HepG2 (cell line): ENCODE measurements around the gene USP34. TPM values are rescaled to one million over a fixed set of nuclear protein-coding genes. Genes with fewer than 3 reads are reported as not detected.

ENCODE experiments used
- BRF2 ChIP-seq: sonication (generic); formaldehyde crosslinking; IDR thresholded peaks from 2 replicates; pipeline ENCODE4 v1.8.1; 2022; ENCODE audit warnings: mild to moderate bottlenecking, missing genetic modification reagents
- GLMP ChIP-seq: sonication (generic); formaldehyde crosslinking; IDR thresholded peaks from 2 replicates; pipeline ENCODE4 v1.9.0; 2021; ENCODE audit warnings: missing genetic modification reagents, mild to moderate bottlenecking, borderline replicate concordance
- GTF3A ChIP-seq: sonication (generic); formaldehyde crosslinking; conservative IDR thresholded peaks from 2 replicates; pipeline ENCODE4 v1.4.0; 2020; ENCODE audit warnings: mild to moderate bottlenecking, missing genetic modification reagents
- GZF1 ChIP-seq: sonication (generic); formaldehyde crosslinking; IDR thresholded peaks from 2 replicates; pipeline ENCODE4 v1.5.1; 2020; ENCODE audit warnings: mild to moderate bottlenecking, missing genetic modification reagents
- HMG20A ChIP-seq: IDR thresholded peaks from 2 replicates; pipeline ENCODE4 v1.6.1; 2016; ENCODE audit warnings: borderline replicate concordance
- HNF4A ChIP-seq: sonication (generic); formaldehyde crosslinking; IDR thresholded peaks from 2 replicates; pipeline ENCODE4 v1.4.0; 2020; ENCODE audit warnings: missing genetic modification reagents
- MXD1 ChIP-seq: sonication (generic); formaldehyde crosslinking; IDR thresholded peaks from 2 replicates; pipeline ENCODE4 v1.4.0; 2020; ENCODE audit warnings: mild to moderate bottlenecking, missing genetic modification reagents
- NFIC ChIP-seq: IDR thresholded peaks from 2 replicates; pipeline ENCODE4 v1.6.1; 2012; ENCODE audit warnings: mild to moderate bottlenecking, low read length, inconsistent platforms
- PAXIP1 ChIP-seq: sonication (generic); formaldehyde crosslinking; conservative IDR thresholded peaks from 2 replicates; pipeline ENCODE4 v1.4.0; 2020; ENCODE audit warnings: mild to moderate bottlenecking, missing genetic modification reagents, moderate library complexity
- POLR2AphosphoS2 ChIP-seq: IDR thresholded peaks from 2 replicates; pipeline ENCODE4 v1.6.1; 2011; ENCODE audit warnings: low read depth, low read length, improper control_type of control experiment
- ZIK1 ChIP-seq: sonication (generic); formaldehyde crosslinking; IDR thresholded peaks from 2 replicates; pipeline ENCODE4 v1.5.0; 2020; ENCODE audit warnings: mild to moderate bottlenecking, low read depth, missing genetic modification reagents, borderline replicate concordance
- ZMYM4 ChIP-seq: sonication (generic); formaldehyde crosslinking; IDR thresholded peaks from 2 replicates; pipeline ENCODE4 v1.8.1; 2023; ENCODE audit warnings: mild to moderate bottlenecking, missing genetic modification reagents
- ZNF280D ChIP-seq: sonication (generic); formaldehyde crosslinking; IDR thresholded peaks from 2 replicates; pipeline ENCODE4 v1.5.1; 2020; ENCODE audit warnings: mild to moderate bottlenecking, missing genetic modification reagents
- ZNF563 ChIP-seq: sonication (generic); formaldehyde crosslinking; IDR thresholded peaks from 2 replicates; pipeline ENCODE4 v1.8.0; 2022; ENCODE audit warnings: mild to moderate bottlenecking, moderate library complexity, missing genetic modification reagents
- ZNF770 ChIP-seq: sonication (generic); formaldehyde crosslinking; IDR thresholded peaks from 2 replicates; pipeline ENCODE4 v1.5.0; 2020; ENCODE audit warnings: mild to moderate bottlenecking, missing genetic modification reagents
- ZNF780A ChIP-seq: sonication (generic); formaldehyde crosslinking; IDR thresholded peaks from 2 replicates; pipeline ENCODE4 v1.8.0; 2022; ENCODE audit warnings: mild to moderate bottlenecking, missing genetic modification reagents, moderate library complexity
- ZNF850 ChIP-seq: sonication (generic); formaldehyde crosslinking; conservative IDR thresholded peaks from 2 replicates; pipeline ENCODE4 v1.9.0; 2021; ENCODE audit warnings: mild to moderate bottlenecking, missing genetic modification reagents
- ZSCAN31 ChIP-seq: sonication (generic); formaldehyde crosslinking; IDR thresholded peaks from 2 replicates; pipeline ENCODE4 v1.5.0; 2020; ENCODE audit warnings: low read depth, mild to moderate bottlenecking, missing genetic modification reagents
- polyA plus RNA-seq, 8 experiments: library from polyadenylated mRNA; depleted of rRNA in 3 of 8; stranded (reverse) in 7 of 8; unstranded in 1 of 8; fragments of >200 nt; fragmentation: Illumina TruSeq in 4 of 8; extraction: Trizol in 4 of 8; gene quantifications; 2 replicates each; pipeline versions ENCODE4 v1.2.1 to v1.2.3, GENCODE V29; 2011 to 2016; ENCODE audit warnings: low read depth in 4 of 8, missing spikeins in 1 of 8, mixed read lengths in 1 of 8; ENCODE audit not compliant: insufficient read depth in 1 of 8
- total RNA-seq, 5 experiments: library from RNA; depleted of rRNA; stranded (reverse); fragments of >200 nt; fragmentation: Illumina TruSeq; extraction: Trizol; gene quantifications; 2 replicates each; pipeline ENCODE4 v1.2.3, GENCODE V29; 2016; ENCODE audit warnings: low read depth in 1 of 5

The USP34 gene
- total and polyA plus RNA-seq, 2 of the 13 experiments (the other 11 are each of a cell fraction or from before 2014, with no cell fraction given) = 99.2 to 100 TPM

- TF ChIP-seq HNF4A (CRISPR knock-in tag) (peak; percentile 79), ZNF850 (CRISPR knock-in tag) (no peak), BRF2 (CRISPR knock-in tag) (no peak), NFIC (no peak), ZNF770 (CRISPR knock-in tag) (no peak), GLMP (no peak), ZMYM4 (CRISPR knock-in tag) (0 out of 2 replicates have a peak, but pooled peaks have one; percentile 12), GTF3A (CRISPR knock-in tag) (no peak), ZIK1 (no peak), ZNF280D (CRISPR knock-in tag) (no peak), ZNF563 (CRISPR knock-in tag) (no peak), HMG20A (CRISPR knock-in tag) (no peak), MXD1 (no peak), GZF1 (CRISPR knock-in tag) (no peak), ZSCAN31 (CRISPR knock-in tag) (no peak), PAXIP1 (CRISPR knock-in tag) (0 out of 2 replicates have a peak, but pooled peaks have one; percentile 23), ZNF780A (CRISPR knock-in tag) (no peak), POLR2AphosphoS2 (no peak)
Measured at GRCh38 chr2:61504949-61505348, 34.1 kb upstream of the USP34 start (continued).
